ENCODE measurements around the gene DNAJB8. TPM values are rescaled to one million over a fixed set of nuclear protein-coding genes. Genes with fewer than 3 reads are reported as not detected.

The DNAJB8 gene
- polyA plus RNA-seq, 1 donor = not detected

- no peak for DNase-seq
- Histone ChIP-seq H3K36me3 (ENCODE audit: control insufficient read depth, insufficient read depth, low read length) (no peaks in the 10 kb centered on the region), H3K27me3 (ENCODE audit: control insufficient read depth, insufficient read depth, low read length) (peaks cover 100% of the 10 kb centered on the region), H3K9me3 (ENCODE audit: control insufficient read depth, low read depth, low read length) (peaks cover 22% of the 10 kb centered on the region), H3K4me1 (ENCODE audit: control insufficient read depth, insufficient read depth, low read length) (peaks cover 14% of the 10 kb centered on the region), H3K27ac (ENCODE audit: low read length) (no peak overlapping the region), H3K4me3 (ENCODE audit: low read length) (no peak overlapping the region)
- no CpG with 5 or more reads among the region's 21 CpGs for WGBS (ENCODE audit: insufficient coverage, low lambda C conversion rate)
These were observed 21.9 kb upstream of the DNAJB8 start for GRCh38 chr3:128488636-128488990.

GRCh38 chr3:128487813-128488635 is 21.3 kb upstream of the DNAJB8 start:
- peak in 1 of 2 donors; percentile 59 for DNase-seq
- Histone ChIP-seq H3K36me3 (ENCODE audit: control insufficient read depth, insufficient read depth, low read length) (no peaks in the 10 kb centered on the region), H3K9me3 (ENCODE audit: control insufficient read depth, low read depth, low read length) (peaks cover 22% of the 10 kb centered on the region), H3K27ac (ENCODE audit: low read length) (no peak overlapping the region), H3K27me3 (ENCODE audit: control insufficient read depth, insufficient read depth, low read length) (peaks cover 100% of the 10 kb centered on the region), H3K4me1 (ENCODE audit: control insufficient read depth, insufficient read depth, low read length) (peaks cover 14% of the 10 kb centered on the region), H3K4me3 (ENCODE audit: low read length) (peak overlapping the region; percentile 30)
- no CpG with 5 or more reads among the region's 68 CpGs for WGBS (ENCODE audit: insufficient coverage, low lambda C conversion rate)

- Histone ChIP-seq H3K27me3 (ENCODE audit: control insufficient read depth, insufficient read depth, low read length) (peaks cover 100% of the 10 kb centered on the region), H3K9me3 (ENCODE audit: control insufficient read depth, low read depth, low read length) (peaks cover 22% of the 10 kb centered on the region), H3K4me3 (ENCODE audit: low read length) (peak overlapping the region; percentile 30), H3K27ac (ENCODE audit: low read length) (no peak overlapping the region), H3K36me3 (ENCODE audit: control insufficient read depth, insufficient read depth, low read length) (no peaks in the 10 kb centered on the region), H3K4me1 (ENCODE audit: control insufficient read depth, insufficient read depth, low read length) (peaks cover 14% of the 10 kb centered on the region)
- DNase-seq = no peak
- WGBS (ENCODE audit: insufficient coverage, low lambda C conversion rate) = no CpG with 5 or more reads among the region's 18 CpGs
These were observed 20.8 kb upstream of the DNAJB8 start for GRCh38 chr3:128487538-128487812.

GRCh38 chr3:128486681-128487537 is 20.2 kb upstream of the DNAJB8 start:
- H3K4me3 ChIP-seq (ENCODE audit: low read length) = peak overlapping the region; percentile 30
- peaks cover 14% of the 10 kb centered on the region for H3K4me1 ChIP-seq (ENCODE audit: control insufficient read depth, insufficient read depth, low read length)
- H3K36me3 ChIP-seq (ENCODE audit: control insufficient read depth, insufficient read depth, low read length) = no peaks in the 10 kb centered on the region
- WGBS (ENCODE audit: insufficient coverage, low lambda C conversion rate) = no CpG with 5 or more reads among the region's 75 CpGs
- peaks cover 100% of the 10 kb centered on the region for H3K27me3 ChIP-seq (ENCODE audit: control insufficient read depth, insufficient read depth, low read length)
- no peak overlapping the region for H3K27ac ChIP-seq (ENCODE audit: low read length)
- peak in 1 of 2 donors; percentile 49 for DNase-seq
- peaks cover 22% of the 10 kb centered on the region for H3K9me3 ChIP-seq (ENCODE audit: control insufficient read depth, low read depth, low read length)

GRCh38 chr3:128486205-128486628 is 19.5 kb upstream of the DNAJB8 start:
- no peak overlapping the region for H3K4me3 ChIP-seq (ENCODE audit: low read length)
- peaks cover 100% of the 10 kb centered on the region for H3K27me3 ChIP-seq (ENCODE audit: control insufficient read depth, insufficient read depth, low read length)

GRCh38 chr3:128485282-128486204 is 18.9 kb upstream of the DNAJB8 start:
- no CpG with 5 or more reads among the region's 29 CpGs for WGBS (ENCODE audit: insufficient coverage, low lambda C conversion rate)
- H3K4me1 ChIP-seq (ENCODE audit: control insufficient read depth, insufficient read depth, low read length) = peaks cover 14% of the 10 kb centered on the region
- no peaks in the 10 kb centered on the region for H3K36me3 ChIP-seq (ENCODE audit: control insufficient read depth, insufficient read depth, low read length)
- peaks cover 100% of the 10 kb centered on the region for H3K27me3 ChIP-seq (ENCODE audit: control insufficient read depth, insufficient read depth, low read length)
- DNase-seq = no peak
- peaks cover 22% of the 10 kb centered on the region for H3K9me3 ChIP-seq (ENCODE audit: control insufficient read depth, low read depth, low read length)
- no peak overlapping the region for H3K27ac ChIP-seq (ENCODE audit: low read length)
- no peak overlapping the region for H3K4me3 ChIP-seq (ENCODE audit: low read length)

More at GRCh38 chr3:128486205-128486628, 19.5 kb upstream of the DNAJB8 start:
- Histone ChIP-seq H3K27ac (ENCODE audit: low read length) (no peak overlapping the region), H3K36me3 (ENCODE audit: control insufficient read depth, insufficient read depth, low read length) (no peaks in the 10 kb centered on the region), H3K9me3 (ENCODE audit: control insufficient read depth, low read depth, low read length) (peaks cover 22% of the 10 kb centered on the region), H3K4me1 (ENCODE audit: control insufficient read depth, insufficient read depth, low read length) (peaks cover 14% of the 10 kb centered on the region)
- WGBS (ENCODE audit: insufficient coverage, low lambda C conversion rate) = no CpG with 5 or more reads among the region's 14 CpGs
- DNase-seq = no peak

- H3K36me3 ChIP-seq (ENCODE audit: control insufficient read depth, insufficient read depth, low read length) = no peaks in the 10 kb centered on the region
- H3K4me3 ChIP-seq (ENCODE audit: low read length) = no peak overlapping the region
- H3K4me1 ChIP-seq (ENCODE audit: control insufficient read depth, insufficient read depth, low read length) = peaks cover 8% of the 10 kb centered on the region
- H3K9me3 ChIP-seq (ENCODE audit: control insufficient read depth, low read depth, low read length) = peaks cover 17% of the 10 kb centered on the region
- WGBS (ENCODE audit: insufficient coverage, low lambda C conversion rate) = no CpG with 5 or more reads among the region's 16 CpGs
- H3K27me3 ChIP-seq (ENCODE audit: control insufficient read depth, insufficient read depth, low read length) = peaks cover 100% of the 10 kb centered on the region
- H3K27ac ChIP-seq (ENCODE audit: low read length) = no peak overlapping the region
- DNase-seq = no peak
These were observed 18.0 kb upstream of the DNAJB8 start for GRCh38 chr3:128484404-128485281.

GRCh38 chr3:128483657-128484403 is 17.1 kb upstream of the DNAJB8 start:
- no CpG with 5 or more reads among the region's 26 CpGs for WGBS (ENCODE audit: insufficient coverage, low lambda C conversion rate)
- no peak overlapping the region for H3K27ac ChIP-seq (ENCODE audit: low read length)
- DNase-seq = peak in 1 of 2 donors; percentile 37

More at GRCh38 chr3:128483657-128484403, 17.1 kb upstream of the DNAJB8 start:
- Histone ChIP-seq H3K9me3 (ENCODE audit: control insufficient read depth, low read depth, low read length) (peaks cover 17% of the 10 kb centered on the region), H3K4me3 (ENCODE audit: low read length) (no peak overlapping the region), H3K4me1 (ENCODE audit: control insufficient read depth, insufficient read depth, low read length) (peaks cover 6% of the 10 kb centered on the region), H3K27me3 (ENCODE audit: control insufficient read depth, insufficient read depth, low read length) (peaks cover 100% of the 10 kb centered on the region), H3K36me3 (ENCODE audit: control insufficient read depth, insufficient read depth, low read length) (no peaks in the 10 kb centered on the region)

Measured in large intestine (tissue), 3 donors.